Measurements from ENCODE around the gene RAB27A. TPM values are rescaled to one million over a fixed set of nuclear protein-coding genes. Genes with fewer than 3 reads are reported as not detected.

RAB27A gene
- total RNA-seq, 2 donors from 2014 or later: 99.2 to 138 TPM

Other genes starting within 250 kb of the RAB27A start
- 100 to 1,000 TPM; 107 to 111 TPM for gene RSL24D1, start 92.9 kb downstream of the RAB27A start, total RNA-seq
- gene PIGBOS1, start 29.3 kb upstream of the RAB27A start, total RNA-seq: 10 to 100 TPM in 1 of 2 donors, 1 to 10 TPM in 1; 7.8 to 10.9 TPM
- gene PIGB, start 29.4 kb upstream of the RAB27A start, total RNA-seq: 10 to 100 TPM; 25.7 to 32.9 TPM
- 10 to 100 TPM in 1 of 2 donors, 1 to 10 TPM in 1; 8.7 to 10.9 TPM for gene CCPG1, start 118.5 kb upstream of the RAB27A start, total RNA-seq
- not detected for gene PIERCE2, start 118.7 kb upstream of the RAB27A start, total RNA-seq
- gene DNAAF4, start 218.4 kb upstream of the RAB27A start, total RNA-seq: not detected

Data from activated T-helper 17 cell treated with anti-CD3 and anti-CD28 coated beads, Interleukin-2, amount 50 U/mL, for 72 hours (primary cell).